NOMO-1 treated with dmso at 0.1 percent for 144 hours (cell line): ENCODE results near the gene RGL2.

Experiments
- DNase-seq: peaks from one replicate; lab custom pipeline; 2025; ENCODE audit not compliant: unreplicated experiment; lab: John Stamatoyannopoulos, UW

Gene RGL2

GRCh38 chr6:33316603-33317418 lies 18.1 kb upstream of the RGL2 start:
- no peak for DNase-seq

- DNase-seq, result no peak
Measured at GRCh38 chr6:33315793-33316602, 17.3 kb upstream of the RGL2 start.

- no peak for DNase-seq
Measured at GRCh38 chr6:33314943-33315792, 16.4 kb upstream of the RGL2 start.

GRCh38 chr6:33314515-33314942 lies 15.8 kb upstream of the RGL2 start:
- peak; percentile 56 for DNase-seq

GRCh38 chr6:33313709-33314514 lies 15.2 kb upstream of the RGL2 start, which contains the start of gene TAPBP:
TAPBP (minus strand) TSS chr6:33314078; CDS start chr6:33314041, 37 bp downstream.
- DNase-seq, result peak; percentile 59

GRCh38 chr6:33313105-33313708 lies 14.5 kb upstream of the RGL2 start:
- DNase-seq, result peak; percentile 47

- peak; percentile 80 for DNase-seq
Measured at GRCh38 chr6:33312361-33313104, 13.8 kb upstream of the RGL2 start.

- no peak for DNase-seq
Measured at GRCh38 chr6:33306356-33306755, 7.6 kb upstream of the RGL2 start.

- no peak for DNase-seq
Measured at GRCh38 chr6:33305052-33305451, 6.3 kb upstream of the RGL2 start.

- DNase-seq, result no peak
Measured at GRCh38 chr6:33304216-33304615, 5.5 kb upstream of the RGL2 start.

GRCh38 chr6:33301877-33302276 lies 3.1 kb upstream of the RGL2 start:
- DNase-seq, result no peak

GRCh38 chr6:33299237-33299944 lies 649 bp upstream of the RGL2 start:
- peak; percentile 82 for DNase-seq

GRCh38 chr6:33297956-33298772 lies 578 bp downstream of the RGL2 start:
- DNase-seq, result peak; percentile 50

- DNase-seq, result peak; percentile 21
Measured at GRCh38 chr6:33297406-33297955, 1.3 kb downstream of the RGL2 start.

GRCh38 chr6:33296797-33297405 lies 1.8 kb downstream of the RGL2 start:
- DNase-seq, result no peak

GRCh38 chr6:33295621-33296369 lies 2.9 kb downstream of the RGL2 start:
- no peak for DNase-seq
